Right lobe of liver (tissue), 6 donors: Measurements from ENCODE around the gene SORL1. TPM values are rescaled to one million over a fixed set of nuclear protein-coding genes. Genes with fewer than 3 reads are reported as not detected.
A peak's percentile ranks its signal among the peaks of the same experiment; 100 is the strongest.

Source experiments
- ATAC-seq, 4 donors: fragments of 200-7000 bp; cut with Tn5 transposase; one replicate each; pipeline ENCODE4 v1.9.1; 2020; ENCODE audit warnings: mild to moderate bottlenecking in 4 of 4, moderate library complexity in 4 of 4
- DNase-seq, 3 donors: peaks; one replicate each; pipeline ENCODE4 v3.0.0-alpha.2; 2020
- H3K27ac ChIP-seq, 3 donors: fragments of 200-600 bp; one replicate each; pipeline ENCODE4 v1.8.0; 2022
- H3K27me3 ChIP-seq, 2 donors: fragments of 200-600 bp; one replicate each; pipeline ENCODE4 v1.8.0; 2022
- H3K36me3 ChIP-seq, 4 donors: fragments of 200-600 bp; sonication (generic) in 1 of 4; one replicate each; pipeline versions ENCODE4 v1.5.1 to v1.8.0; 2017 to 2022; ENCODE audit warnings: control low read depth in 1 of 4
- H3K4me1 ChIP-seq, 4 donors: fragments of 200-600 bp; sonication (generic) in 1 of 4; one replicate each; pipeline versions ENCODE4 v1.5.1 to v1.8.0; 2017 to 2022; ENCODE audit warnings: control low read depth in 1 of 4
- H3K4me3 ChIP-seq, 3 donors: fragments of 200-600 bp; one replicate each; pipeline ENCODE4 v1.8.0; 2022
- H3K9me3 ChIP-seq, 4 donors: fragments of 200-600 bp; sonication (generic) in 1 of 4; one replicate each; pipeline versions ENCODE4 v1.5.1 to v1.8.0; 2017 to 2022; ENCODE audit warnings: control low read depth in 1 of 4
- CTCF ChIP-seq, 4 donors: fragments of 200-600 bp in 3 of 4; fragments of 450-650 bp in 1 of 4; IDR thresholded peaks; one replicate each; pipeline versions ENCODE4 v1.5.1 to v1.8.0; 2016 to 2022; ENCODE audit warnings: antibody characterized with exemption in 4 of 4, mild to moderate bottlenecking in 2 of 4
- POLR2A ChIP-seq: fragments of 450-650 bp; IDR thresholded peaks from one replicate; pipeline ENCODE4 v1.6.1; 2017; ENCODE audit warnings: antibody characterized with exemption, mild to moderate bottlenecking
- WGBS: methylation state at CpG from one replicate; pipeline ENCODE4 v1.1.6; 2018; ENCODE audit warnings: low coverage, low lambda C conversion rate; ENCODE audit not compliant: insufficient coverage; ENCODE audit errors: missing lambda C conversion rate; 5-methylcytosine and 5-hydroxymethylcytosine counted together
- intact Hi-C, 2 donors: fragments of 100-400 bp; cut with DNase I; formaldehyde crosslinking; loops; one replicate each; pipeline versions ENCODE4 v1.11.2 to v1.14.1; 2022
- total RNA-seq, 6 experiments: library from RNA; depleted of rRNA in 2 of 6; stranded (reverse); fragments of >200 nt in 2 of 6; fragmentation: NEBNext Ultra II Directional in 3 of 6; extraction: Animal tissue kit (Norgen Biotek cat#: 25700) in 3 of 6; gene quantifications; one replicate each; pipeline versions ENCODE4 v1.1.0 to v1.2.4, GENCODE V29; 2016 to 2023
- donor health status: DM: no; HTN: yes; CAD: no.
- donor health status: DM: no; HTN: no; CAD: no.
- donor health status: DM: no; HTN: no; CAD: no.
- donor health status: DM: no; HTN: yes; CAD: no.
- donor health status: DM: no; HTN: yes; CAD: no.

Gene SORL1
- total RNA-seq, 6 experiments from 2014 or later: 45.2 to 137 (median 73.8) TPM

- ATAC-seq (no peak), DNase-seq (no peak)
- intact Hi-C loops: loop anchor here (10.0 kb wide), 2 partner anchors 564 to 854 kb away; no protein-coding TSS in a partner anchor
- Histone ChIP-seq H3K9me3 (no peaks in the 10 kb centered on the region), H3K4me3 (no peak overlapping the region), H3K27me3 (no peaks in the 10 kb centered on the region), H3K27ac (no peak overlapping the region), H3K4me1 (peaks cover 0 to 4% (median 0%) of the 10 kb centered on the region in 4 donors), H3K36me3 (no peaks in the 10 kb centered on the region)
- no peak for TF ChIP-seq CTCF (IDR thresholded peaks at IDR 0.05)
- 67% methylated on average over 10 of the region's 12 CpGs for WGBS
Observed at GRCh38 chr11:121650351-121651256, 198.5 kb downstream of the SORL1 start.

- no peaks in the 10 kb centered on the region for H3K27me3 ChIP-seq
- H3K4me3 ChIP-seq: no peak overlapping the region
- intact Hi-C loops: loop anchor here (10.0 kb wide), 2 partner anchors 564 to 854 kb away; no protein-coding TSS in a partner anchor
- WGBS: 90% methylated on average over 2 of the region's 2 CpGs
- TF ChIP-seq CTCF (IDR thresholded peaks at IDR 0.05) (no peak), POLR2A (no peak)
- no peak overlapping the region for H3K27ac ChIP-seq
- H3K9me3 ChIP-seq: no peaks in the 10 kb centered on the region
- ATAC-seq (no peak), DNase-seq (no peak)
- H3K4me1 ChIP-seq: peaks cover 0 to 4% (median 0%) of the 10 kb centered on the region in 4 donors
- no peaks in the 10 kb centered on the region for H3K36me3 ChIP-seq
Observed at GRCh38 chr11:121651257-121651605, 199.1 kb downstream of the SORL1 start.

- Histone ChIP-seq H3K27ac (no peak overlapping the region), H3K36me3 (no peaks in the 10 kb centered on the region), H3K4me3 (no peak overlapping the region), H3K4me1 (peaks cover 0 to 4% (median 0%) of the 10 kb centered on the region in 4 donors), H3K9me3 (no peaks in the 10 kb centered on the region), H3K27me3 (no peaks in the 10 kb centered on the region)
- no peak for ATAC-seq
- intact Hi-C loops: loop anchor here (10.0 kb wide), 2 partner anchors 562 to 852 kb away; no protein-coding TSS in a partner anchor
- TF ChIP-seq POLR2A: no peak
- peak in 2 of 4 donors; percentile 17 to 19 for TF ChIP-seq CTCF (IDR thresholded peaks at IDR 0.05)
- DNase-seq: no peak
- WGBS: 53% methylated on average over 3 of the region's 3 CpGs
Observed at GRCh38 chr11:121652971-121653370, 200.9 kb downstream of the SORL1 start.

GRCh38 chr11:121654259-121654842 is 202.2 kb downstream of the SORL1 start:
- Histone ChIP-seq H3K9me3 (no peaks in the 10 kb centered on the region), H3K4me3 (peak overlapping the region in 1 of 3 donors; percentile 50), H3K27me3 (no peaks in the 10 kb centered on the region), H3K4me1 (peaks cover 0 to 4% (median 0%) of the 10 kb centered on the region in 4 donors), H3K36me3 (no peaks in the 10 kb centered on the region), H3K27ac (no peak overlapping the region)
- TF ChIP-seq POLR2A (no peak), CTCF (IDR thresholded peaks at IDR 0.05) (no peak)
- WGBS: 81% methylated on average over 6 of the region's 8 CpGs
- intact Hi-C loops: loop anchor here (10.0 kb wide), 2 partner anchors 560 to 850 kb away; no protein-coding TSS in a partner anchor
- ATAC-seq: no peak
- DNase-seq: no peak
